HG02970 (cell line): ENCODE results near the gene ZNF865.
A peak's percentile ranks its signal among the peaks of the same experiment; 100 is the strongest.

Experiments used
- ATAC-seq: cut with Tn5 transposase; IDR thresholded peaks from one replicate; pipeline ENCODE4 v1.9.1; 2021; ENCODE audit warnings: mild to moderate bottlenecking, moderate library complexity, moderate number of reproducible peaks; ENCODE audit not compliant: unreplicated experiment, low FRiP score

Gene ZNF865

DNA sequence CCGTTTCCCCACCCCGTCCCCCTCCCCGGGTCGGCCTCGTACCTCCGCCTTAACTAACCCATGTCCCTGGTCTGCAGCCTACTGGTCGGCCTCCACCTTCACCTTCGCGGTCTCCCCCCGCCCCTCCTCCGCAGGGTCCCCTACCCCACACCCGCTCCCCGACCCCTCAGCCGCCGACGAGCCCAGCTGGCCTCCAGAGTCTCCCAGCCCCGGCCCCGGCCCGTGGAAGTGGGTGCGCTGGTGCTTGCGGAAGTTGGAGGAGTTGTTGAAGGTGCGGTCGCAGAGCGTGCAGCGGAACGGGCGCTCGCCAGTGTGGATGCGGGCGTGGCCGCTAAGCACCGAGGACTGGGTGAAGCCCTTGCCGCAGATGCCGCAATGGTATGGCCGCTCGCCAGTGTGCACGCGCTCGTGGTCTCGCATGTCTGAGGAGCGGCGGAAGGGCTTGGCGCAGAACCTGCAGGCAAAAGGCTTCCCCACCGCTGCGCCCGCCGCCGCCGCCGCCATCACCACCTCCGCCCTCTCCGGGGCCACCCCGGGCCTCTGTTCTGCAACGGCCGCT is 16.3 kb downstream of the ZNF865 start:
- no peak for ATAC-seq

DNA sequence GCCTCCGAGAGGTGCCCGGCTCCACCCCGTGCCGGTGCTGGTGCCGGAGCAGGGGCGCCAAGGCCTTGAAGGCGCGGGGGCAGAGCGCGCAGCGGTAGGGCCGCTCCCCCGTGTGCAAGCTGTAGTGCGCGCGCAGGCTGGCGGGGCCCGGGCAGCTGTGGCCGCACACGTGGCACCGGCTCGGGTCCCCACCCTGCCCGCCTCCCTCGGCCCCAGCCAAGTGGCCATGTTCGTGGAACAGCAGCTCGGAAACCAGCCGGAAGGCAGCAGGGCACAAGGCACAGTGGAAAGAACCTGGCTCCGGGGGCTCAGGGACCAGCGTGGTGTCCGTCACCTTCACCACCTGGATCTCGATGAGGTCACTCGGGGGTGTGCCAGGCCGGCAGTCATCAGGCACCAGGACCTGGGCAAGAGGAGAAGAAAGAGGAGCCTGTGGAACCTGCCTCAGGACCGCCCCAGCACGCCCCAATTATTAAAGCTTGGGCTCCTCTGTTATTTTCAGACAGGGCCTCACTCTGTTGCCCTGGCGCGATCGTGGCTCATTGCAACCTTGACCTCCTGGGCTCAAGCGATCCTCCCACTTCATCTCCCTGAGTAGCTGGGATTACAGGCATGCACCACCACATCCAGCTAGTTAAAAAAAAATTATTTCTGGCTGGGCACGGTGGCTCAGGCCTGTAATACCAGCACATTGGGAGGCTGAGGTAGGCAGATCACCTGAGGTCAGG is 17.0 kb downstream of the ZNF865 start:
- no peak for ATAC-seq

DNA sequence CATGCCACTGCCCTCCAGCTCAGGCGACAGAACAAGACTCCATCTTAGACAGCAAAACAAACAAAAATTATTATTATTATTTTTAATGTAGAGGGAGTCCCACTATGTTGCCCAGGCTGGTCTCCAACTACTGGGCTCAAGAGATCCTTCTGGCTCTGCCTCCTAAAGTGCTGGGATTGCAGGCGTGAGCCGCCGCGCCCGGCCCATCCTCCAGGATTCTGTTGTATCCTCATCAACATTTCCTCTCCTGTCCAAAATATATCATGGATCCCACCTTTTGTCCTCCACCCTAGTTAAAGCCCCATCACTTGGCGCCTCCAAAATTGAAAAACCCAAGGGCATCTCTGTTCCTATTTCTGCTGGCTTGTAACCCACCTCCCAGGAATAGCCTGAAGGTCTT is 17.7 kb downstream of the ZNF865 start:
- ATAC-seq = no peak

DNA sequence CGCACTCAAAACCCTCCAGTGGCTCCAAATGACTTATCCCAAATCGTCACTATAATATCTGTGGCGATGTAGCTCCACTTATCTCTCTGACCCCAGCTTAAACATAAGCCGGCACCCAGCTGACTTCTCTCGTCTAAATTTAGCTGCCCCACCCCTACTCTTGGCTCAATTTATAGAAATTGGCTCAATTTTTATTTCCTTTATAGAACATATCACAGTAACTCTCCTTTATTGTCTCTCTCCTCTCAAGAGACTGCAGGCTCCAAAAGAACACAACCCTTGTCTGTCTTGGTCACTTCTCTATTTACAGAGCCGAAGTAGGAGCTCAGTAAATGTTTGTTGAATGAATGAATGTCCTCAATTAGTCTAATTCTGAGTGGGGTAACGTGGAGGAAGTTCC is 18.1 kb downstream of the ZNF865 start:
- no peak for ATAC-seq

DNA sequence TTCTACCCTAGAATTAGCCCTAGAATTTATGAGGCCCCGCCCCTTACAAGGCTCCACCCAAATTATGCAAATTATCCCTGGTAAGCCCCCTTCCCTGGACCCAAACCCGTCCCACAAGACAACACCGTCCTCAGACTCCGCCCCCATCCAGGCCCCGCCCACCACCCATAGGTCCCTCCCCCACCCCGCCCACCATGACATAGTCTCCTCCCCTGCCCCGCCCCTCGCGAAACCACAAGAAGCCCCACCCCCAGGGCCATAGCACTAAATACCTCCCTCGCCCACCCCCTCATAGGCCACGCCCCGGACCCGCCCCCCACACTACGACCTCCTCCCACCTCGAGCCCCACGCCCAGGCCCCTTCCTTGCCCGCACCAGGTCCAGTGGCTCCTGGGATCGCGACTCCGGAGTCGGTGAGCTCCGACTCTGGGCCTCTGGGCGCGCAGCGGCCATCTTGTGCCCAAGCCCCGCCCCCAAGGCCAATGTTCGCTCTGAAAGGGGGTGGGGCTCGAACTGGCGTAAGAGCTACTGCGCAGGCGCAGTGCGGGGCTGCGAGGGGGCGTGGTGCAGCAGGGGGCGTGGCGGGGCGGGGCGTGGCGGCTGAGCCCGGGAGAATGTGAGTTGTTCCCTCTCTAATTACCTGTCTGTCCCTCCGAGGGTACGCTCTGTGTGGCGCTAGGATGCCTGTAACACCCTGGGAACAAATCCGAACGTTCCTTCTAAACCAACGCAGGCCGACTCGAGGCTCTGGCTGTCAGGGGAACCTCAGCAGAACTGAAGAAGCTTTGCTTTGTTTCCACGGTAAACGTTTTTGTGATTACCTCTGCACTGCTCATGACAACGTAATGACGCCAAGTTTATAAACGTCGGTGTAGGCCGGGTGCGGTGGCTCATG is 18.9 kb downstream of the ZNF865 start, which contains the start of gene ZNF784:
ZNF784 (minus strand) TSS at position 458 of the 895 bp plus-strand sequence; CDS start at position 453, 5 bp downstream.
- ATAC-seq = peak; percentile 59

DNA sequence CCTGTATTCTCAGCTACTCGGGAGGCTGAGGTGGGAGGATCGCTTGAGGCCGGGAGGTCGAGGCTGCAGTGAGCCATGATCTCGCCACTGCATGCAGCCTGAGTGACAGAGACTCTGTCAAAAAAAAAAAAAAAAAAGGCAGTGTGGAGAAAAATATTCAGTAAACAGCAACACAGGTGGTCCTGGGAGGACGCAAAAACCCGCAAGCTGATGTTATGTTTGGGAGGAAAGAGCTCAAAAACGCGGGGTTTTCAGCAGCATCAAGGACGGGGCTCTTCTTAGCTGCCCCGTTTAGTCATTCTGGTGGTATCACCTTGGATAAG is 19.5 kb downstream of the ZNF865 start:
- ATAC-seq = no peak

DNA sequence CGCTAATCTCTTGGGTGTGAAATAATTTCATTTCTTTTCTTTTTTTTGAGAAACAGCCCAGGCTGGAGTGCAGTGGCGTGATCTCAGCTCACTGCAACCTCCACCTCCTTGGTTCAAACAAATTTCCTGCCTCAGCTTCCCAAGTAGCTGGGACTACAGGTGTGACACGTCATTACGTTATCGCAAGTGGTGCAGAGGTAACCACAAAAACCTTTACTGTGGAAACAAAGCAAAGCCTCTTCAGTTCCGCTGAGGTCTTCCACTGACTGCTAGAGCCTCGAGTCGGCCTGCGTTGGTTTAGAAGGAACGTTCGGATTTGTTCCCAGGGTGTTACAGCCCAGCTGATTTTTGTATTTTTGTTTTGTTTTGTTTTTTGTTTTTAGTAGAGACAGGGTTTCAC is 20.9 kb downstream of the ZNF865 start:
- ATAC-seq = no peak

DNA sequence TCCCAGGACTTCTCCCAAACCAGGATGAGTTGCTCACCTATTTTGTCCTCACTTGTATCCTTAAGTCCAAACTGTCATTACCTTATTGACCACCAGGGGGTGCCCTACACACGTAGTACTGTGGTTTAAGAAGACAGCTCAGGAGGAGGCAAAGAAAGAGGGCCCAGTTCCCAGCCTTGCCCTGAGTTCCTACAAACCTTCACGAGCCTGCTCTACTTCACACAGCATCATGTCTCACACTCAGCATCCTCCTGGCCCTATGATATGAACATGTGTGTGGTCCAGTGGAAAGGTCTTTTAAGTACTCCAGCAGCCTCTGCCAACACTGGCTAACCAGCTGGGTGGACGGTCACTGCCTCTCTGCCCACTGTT is 27.0 kb downstream of the ZNF865 start:
- peak; percentile 45 for ATAC-seq

DNA sequence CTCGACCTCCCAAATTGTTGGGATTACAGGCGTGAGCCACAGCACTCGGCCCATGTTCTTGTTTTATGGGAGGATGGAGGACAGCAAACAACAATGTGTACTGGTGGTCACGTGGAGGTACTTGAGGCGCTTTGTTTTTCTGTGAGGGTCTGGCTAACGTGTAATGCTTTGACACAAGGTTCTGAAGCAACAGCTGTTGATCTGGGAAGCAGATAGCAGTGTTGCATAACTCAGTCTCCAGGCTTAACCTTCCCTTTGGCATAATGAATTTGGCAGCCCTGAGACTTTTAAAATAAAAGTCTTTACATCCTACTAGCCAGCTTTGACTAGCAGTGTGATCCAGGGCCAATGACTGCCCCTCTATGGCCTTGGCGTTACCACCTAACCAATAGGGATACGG is 28.4 kb downstream of the ZNF865 start:
- ATAC-seq = no peak

DNA sequence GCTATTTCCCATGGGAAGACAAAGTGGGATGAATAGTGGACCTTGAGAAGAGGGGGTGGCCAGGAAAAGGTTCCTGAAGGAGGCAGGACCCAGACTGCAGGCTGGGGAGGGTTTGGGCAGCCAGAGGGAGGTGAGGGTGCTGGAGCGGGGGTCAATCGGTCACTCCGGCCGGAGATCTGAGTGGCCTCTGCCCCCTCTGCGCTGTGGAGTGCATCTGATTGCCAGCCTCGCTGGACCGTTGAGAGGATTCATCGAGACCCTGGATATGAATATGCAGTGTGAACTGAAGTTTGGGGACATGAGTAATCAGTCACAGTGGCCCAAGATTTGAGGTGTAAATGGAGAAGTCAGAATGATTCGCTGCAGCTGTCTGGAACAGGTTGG is 29.9 kb downstream of the ZNF865 start:
- no peak for ATAC-seq

DNA sequence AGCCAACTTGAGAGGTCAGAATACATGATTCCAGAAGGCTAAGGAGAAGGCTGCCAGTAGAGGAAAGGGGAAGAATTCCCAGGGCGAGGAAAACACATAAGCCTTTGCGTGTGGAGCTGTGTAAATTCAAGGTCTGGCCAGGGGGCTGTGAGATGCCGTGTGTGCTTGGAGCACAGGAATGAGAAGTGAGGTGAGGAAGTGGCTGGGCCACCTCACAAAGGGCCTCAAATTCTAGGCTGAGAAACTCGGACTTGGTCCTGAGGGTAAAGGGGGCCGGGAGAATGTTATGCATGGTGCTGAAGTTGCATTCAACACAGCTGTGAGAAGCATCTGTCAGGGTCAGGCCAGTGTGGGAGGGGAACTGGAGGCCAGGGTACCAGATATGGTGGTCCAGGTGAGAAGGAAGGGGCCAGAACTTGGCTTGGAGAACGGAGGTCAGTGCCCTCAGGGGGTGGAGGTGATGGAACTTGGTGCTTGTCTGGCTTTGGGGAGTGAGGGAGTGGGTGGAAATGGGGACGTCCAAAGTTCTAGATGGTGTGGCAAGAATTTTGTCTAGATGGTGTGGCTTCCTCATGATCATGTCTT is 30.5 kb downstream of the ZNF865 start:
- no peak for ATAC-seq

DNA sequence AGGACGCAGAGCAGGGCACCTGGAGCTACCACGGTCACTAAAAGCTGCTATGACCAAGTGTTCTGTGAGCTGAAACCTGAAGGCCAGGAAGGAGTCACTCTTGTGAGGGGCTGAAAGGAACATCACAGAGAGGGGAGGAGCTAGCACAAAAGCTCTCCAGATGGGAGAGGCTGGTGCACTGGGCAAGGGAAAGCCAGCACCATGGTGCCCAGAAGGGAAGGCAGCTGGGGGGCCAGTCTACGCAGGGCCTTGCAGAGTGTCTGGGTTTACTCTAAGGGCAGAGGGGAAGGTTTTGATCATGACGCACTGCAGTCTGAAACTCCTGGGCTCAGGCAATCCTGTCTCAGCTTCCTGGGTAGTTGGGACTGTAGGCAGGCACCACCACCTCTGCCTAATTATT is 31.3 kb downstream of the ZNF865 start:
- no peak for ATAC-seq

DNA sequence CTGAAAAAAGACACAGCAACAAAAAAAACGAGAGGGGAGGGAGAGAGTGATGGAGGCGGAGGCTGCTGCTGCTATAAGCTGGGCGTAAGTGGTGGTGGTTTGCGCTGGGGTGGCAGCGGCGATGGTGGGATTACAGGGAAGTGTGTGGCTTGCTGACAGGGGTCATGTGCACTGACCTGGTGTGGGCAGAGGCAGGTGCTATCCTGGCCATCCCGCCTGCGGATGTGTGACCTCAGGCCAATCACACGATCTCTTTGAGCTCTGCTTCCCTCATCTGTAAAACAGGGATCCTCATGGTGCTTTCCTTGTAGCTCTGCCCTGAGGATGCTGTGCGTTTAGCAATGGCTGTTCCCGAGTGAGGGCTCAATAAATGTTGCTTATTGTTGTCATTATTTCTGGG is 32.1 kb downstream of the ZNF865 start:
- no peak for ATAC-seq

DNA sequence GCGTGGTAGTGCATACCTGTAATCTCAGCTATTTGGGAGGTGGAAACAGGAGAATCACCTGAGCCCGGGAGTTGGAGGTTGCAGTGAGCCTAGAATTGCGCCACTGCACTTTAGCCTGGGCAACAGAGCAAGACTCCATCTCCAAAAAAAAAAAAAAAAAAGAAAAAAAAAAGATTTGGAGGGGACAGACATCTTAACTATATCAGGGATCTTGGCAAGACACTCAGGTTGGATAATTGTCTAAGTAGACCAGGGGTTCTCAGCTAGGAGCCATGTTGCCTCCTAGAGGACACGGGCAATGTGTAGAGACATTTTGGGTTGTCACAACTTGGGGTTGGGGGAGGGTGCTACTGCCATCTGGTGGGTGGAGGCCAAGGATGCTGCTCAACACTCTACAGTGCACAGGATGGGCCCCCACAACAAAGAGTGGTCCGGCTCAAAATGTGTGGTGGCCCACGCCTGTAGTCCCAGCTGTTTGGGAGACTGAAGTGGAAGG is 33.5 kb downstream of the ZNF865 start:
- no peak for ATAC-seq

DNA sequence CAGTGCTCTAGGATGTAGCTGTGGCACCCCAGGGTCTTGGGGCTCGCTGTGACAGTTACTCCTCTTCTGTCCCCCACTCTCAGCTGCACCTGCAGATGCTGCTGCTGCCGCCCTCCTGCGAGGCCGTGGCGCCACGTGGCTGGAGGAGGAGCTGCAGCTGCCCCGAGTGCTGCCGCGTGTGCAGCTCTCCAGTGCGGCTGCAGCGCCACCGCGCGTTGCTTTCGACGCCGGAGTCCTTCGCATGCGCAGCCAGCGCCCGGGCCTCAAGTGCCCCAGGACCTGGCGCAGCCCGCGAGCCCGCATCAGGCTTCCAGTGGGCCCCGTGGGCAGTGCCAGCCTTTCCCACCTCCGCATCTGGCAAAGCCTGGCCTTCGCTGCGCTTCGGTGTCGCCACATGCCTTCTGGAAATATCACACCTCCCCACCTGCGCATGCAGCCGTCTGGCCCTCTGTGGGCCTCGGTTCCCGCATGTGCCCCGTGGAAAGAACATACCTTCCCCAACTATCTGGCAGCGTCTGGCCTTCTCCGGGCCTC is 34.7 kb downstream of the ZNF865 start:
- no peak for ATAC-seq

DNA sequence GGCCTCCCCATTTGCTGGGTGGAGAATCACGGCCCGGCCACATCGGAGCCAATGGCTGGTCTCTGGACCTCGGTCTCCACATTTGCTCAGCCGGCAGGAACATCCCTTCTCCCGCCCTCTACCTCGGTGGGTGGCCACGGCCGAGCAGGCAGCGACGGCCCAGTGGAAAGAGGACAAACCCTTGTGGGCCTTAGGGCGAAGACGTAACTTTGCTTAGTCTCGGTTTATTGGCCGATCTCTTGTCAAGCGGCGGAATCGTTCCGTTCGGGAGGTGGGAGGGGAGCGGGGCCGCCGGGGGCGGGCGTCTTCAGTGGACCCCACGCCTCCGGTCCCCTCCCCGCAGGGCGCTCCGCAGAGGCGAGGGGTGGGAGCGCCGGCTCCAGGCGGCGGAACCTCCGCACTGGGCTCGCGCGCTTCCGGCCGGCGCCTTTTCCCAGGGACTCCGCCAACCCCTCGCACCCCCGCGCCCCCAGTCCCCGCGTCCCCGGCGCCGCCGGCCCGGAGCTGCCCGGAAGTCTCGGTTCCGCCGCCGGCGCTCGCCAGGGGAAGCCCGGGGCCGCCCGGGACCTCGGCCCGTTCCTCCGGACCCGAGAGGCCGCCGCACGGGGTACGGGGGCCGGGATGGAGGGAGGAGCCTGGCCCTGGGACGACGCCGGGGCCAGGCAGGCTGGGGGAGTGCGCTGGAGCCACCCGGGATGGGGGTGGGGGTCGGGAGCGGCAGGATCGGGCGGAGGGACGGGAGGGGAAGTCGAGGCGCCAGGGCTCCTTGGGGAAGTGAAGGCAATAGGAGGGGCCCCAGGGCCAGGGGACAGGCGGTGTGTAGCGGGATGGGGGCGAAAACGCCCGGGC is 35.4 kb downstream of the ZNF865 start, which contains the start of gene ZNF580:
ZNF580 (plus strand) TSS at position 426 of the 849 bp plus-strand sequence. CDS start 1,507 bp downstream, outside the sequence.
- peak; percentile 35 for ATAC-seq

DNA sequence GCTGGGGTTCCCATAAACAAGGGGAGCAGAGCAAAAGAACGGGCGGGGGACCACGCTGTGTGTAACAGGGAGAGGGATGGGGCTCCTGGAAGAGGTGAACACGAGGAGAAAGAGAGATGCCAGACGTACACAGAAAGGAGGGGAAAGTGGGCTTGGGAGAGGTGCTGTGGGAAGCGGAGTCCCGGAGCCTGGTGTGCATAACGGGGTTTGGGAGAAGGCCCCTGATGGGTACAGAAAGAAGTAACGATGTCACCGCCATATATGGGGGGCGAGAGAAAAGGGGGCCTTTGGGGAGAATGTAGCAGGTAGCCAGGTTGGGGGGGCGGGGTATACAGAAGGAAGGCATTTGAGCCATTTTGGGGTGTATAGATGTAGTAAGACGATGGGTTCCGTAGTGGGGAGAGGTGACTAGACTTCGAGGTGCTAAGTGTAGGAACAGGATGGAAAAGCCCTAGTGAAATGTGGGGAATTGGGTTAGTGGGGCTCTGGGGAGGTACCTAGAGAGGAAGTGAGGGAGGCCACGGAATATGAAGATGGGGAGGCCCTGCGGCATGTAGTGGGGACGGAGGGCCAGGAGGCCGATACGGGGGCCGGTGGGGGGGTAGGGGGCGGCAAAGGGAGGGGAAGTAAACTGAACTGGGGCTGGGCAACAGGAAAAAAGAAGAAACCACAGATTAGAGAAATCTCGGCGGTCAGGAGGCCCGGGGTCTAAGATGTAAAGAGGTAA is 36.1 kb downstream of the ZNF865 start:
- no peak for ATAC-seq

DNA sequence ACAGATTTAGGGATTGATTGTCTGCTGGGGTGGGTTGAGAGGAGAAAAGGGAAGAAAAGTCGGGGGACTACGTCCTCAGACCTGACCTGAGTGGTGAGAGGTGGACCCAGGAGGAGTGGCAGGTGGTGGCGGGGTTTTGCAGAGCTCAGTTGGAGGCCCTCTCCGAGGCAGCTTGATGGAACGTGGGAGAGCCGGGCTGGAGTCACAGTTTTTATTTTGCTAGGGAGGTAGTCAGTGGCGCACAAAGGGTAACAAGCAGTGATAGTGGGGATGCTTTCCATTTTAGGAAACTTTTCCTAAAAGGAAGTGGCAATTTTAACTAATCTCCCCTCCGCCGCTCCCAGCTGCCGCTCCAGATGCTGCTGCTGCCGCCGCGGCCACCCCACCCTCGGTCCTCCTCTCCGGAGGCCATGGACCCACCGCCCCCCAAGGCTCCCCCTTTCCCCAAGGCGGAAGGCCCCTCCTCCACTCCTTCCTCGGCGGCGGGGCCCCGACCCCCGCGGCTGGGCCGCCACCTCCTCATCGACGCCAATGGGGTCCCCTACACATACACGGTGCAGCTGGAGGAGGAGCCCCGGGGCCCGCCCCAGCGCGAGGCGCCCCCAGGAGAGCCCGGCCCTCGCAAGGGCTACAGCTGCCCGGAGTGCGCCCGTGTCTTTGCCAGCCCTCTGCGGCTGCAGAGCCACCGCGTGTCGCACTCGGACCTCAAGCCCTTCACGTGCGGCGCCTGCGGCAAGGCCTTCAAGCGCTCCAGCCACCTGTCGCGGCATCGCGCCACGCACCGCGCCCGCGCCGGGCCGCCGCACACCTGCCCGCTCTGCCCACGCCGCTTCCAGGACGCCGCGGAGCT is 36.9 kb downstream of the ZNF865 start:
- ATAC-seq = no peak
